ENCODE results near the gene RAVER1. TPM values are rescaled to one million over a fixed set of nuclear protein-coding genes. Genes with fewer than 3 reads are reported as not detected.
"Not testable (repeated sequence)": the region's sequence is repeated elsewhere in the genome, so short reads cannot be mapped to it uniquely, and the experiment has no call there.

RAVER1 gene
- total and polyA plus RNA-seq, 9 of the 15 experiments (the other 6 are each of a cell fraction or from before 2014, with no cell fraction given), result 0.06 to 113 (median 7.0) TPM

GRCh38 chr19:10332965-10333757 lies at the start of gene RAVER1 (continued):
- peak; percentile 19; the same call in 1 of the 2 replicates for TF ChIP-seq TEAD4 (IDR thresholded peaks at IDR 0.05; ENCODE audit: low read length)
- TF ChIP-seq TEAD4 (CRISPR knock-in tag; IDR thresholded peaks at IDR 0.05; ENCODE audit: borderline replicate concordance), result no peak
- TF ChIP-seq PURB (CRISPR knock-in tag; IDR thresholded peaks at IDR 0.05; ENCODE audit: low read depth), result no peak
- TF ChIP-seq ZNF785 (CRISPR knock-in tag; IDR thresholded peaks at IDR 0.05), result no peak
- TF ChIP-seq HDGF (IDR thresholded peaks at IDR 0.05), result no peak
- peak; percentile 88 for TF ChIP-seq PML (IDR thresholded peaks at IDR 0.05; ENCODE audit: low read length)

- BruUV-seq (replicated peaks); CTCF ChIA-PET (ENCODE audit: low intra/inter-chr PET ratio); H2AFZ ChIP-seq (ENCODE audit: low read depth, low read length); H3K27me3 ChIP-seq (ENCODE audit: control insufficient read depth in 2 of 2, insufficient read depth in 2 of 2, low read length in 2 of 2); in situ Hi-C loops (cut with MboI); H3K4me3 ChIP-seq; H3K27ac ChIP-seq (ENCODE audit: extremely low read depth, low read depth, low read length); intact Hi-C loops (cut with micrococcal nuclease); H3K9ac ChIP-seq (ENCODE audit: insufficient read depth in 1 of 2, low read depth in 2 of 2, low read length in 2 of 2); H3K9me3 ChIP-seq (replicated peaks; ENCODE audit: control insufficient read depth, insufficient read depth, low read depth, low read length); FAIRE-seq; ATAC-seq; H4K20me1 ChIP-seq (replicated peaks; ENCODE audit: control insufficient read depth, insufficient read depth, low read length); DNase-seq (ENCODE audit: extremely low read depth in 1 of 4, low spot score in 3 of 4); H3K9me1 ChIP-seq (ENCODE audit: control insufficient read depth, insufficient read depth, low read length); H3K4me2 ChIP-seq (ENCODE audit: insufficient read depth, low read length); H3K36me3 ChIP-seq (ENCODE audit: control insufficient read depth, insufficient read depth, low read length): not testable (repeated sequence)
- POLR2A ChIA-PET, result interaction anchor here (0.7 to 0.8 kb wide), 2 partner anchors 12 to 115 kb away, joined by 3 to 4 read pairs; no protein-coding TSS in a partner anchor
- H3K4me1 ChIP-seq (replicated peaks in 1 of 2; ENCODE audit: control insufficient read depth in 2 of 2, insufficient read depth in 2 of 2, low read length in 2 of 2), result peaks cover 8 to 16% of the 10 kb centered on the region in 2 experiments; a peak in 4 of 5 replicates
- WGBS (ENCODE audit: insufficient coverage, low coverage, missing lambda C conversion rate), result 82% methylated on average over 6 of the region's 8 CpGs
- peaks cover 28% of the 10 kb centered on the region for H3K79me2 ChIP-seq (ENCODE audit: control insufficient read depth, insufficient read depth, low read length)
These were observed 49.8 kb upstream of the RAVER1 start for GRCh38 chr19:10383223-10383499.

Measured in K562 (cell line).